Measurements from ENCODE around the gene SLC17A5.

DNA sequence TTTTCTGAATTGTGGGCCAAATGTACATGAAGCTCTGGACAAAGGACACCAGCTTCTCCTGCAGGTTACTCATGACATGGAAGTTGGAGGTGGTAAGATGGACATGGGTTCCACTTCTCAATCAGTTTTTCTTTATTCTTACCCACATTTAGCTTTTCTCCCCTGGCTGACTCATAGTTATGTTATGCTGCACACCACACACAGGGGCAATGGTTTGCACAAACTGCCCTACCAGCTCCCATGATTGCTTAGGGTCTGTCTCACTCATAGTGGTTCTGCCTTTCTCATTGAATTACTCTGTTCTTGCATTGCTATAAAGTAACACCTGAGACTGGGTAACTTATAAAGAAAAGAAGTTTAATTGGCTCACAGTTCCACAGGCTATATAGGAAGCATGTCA is 37.7 kb upstream of the SLC17A5 start:
- TF ChIP-seq, protein P1, sequence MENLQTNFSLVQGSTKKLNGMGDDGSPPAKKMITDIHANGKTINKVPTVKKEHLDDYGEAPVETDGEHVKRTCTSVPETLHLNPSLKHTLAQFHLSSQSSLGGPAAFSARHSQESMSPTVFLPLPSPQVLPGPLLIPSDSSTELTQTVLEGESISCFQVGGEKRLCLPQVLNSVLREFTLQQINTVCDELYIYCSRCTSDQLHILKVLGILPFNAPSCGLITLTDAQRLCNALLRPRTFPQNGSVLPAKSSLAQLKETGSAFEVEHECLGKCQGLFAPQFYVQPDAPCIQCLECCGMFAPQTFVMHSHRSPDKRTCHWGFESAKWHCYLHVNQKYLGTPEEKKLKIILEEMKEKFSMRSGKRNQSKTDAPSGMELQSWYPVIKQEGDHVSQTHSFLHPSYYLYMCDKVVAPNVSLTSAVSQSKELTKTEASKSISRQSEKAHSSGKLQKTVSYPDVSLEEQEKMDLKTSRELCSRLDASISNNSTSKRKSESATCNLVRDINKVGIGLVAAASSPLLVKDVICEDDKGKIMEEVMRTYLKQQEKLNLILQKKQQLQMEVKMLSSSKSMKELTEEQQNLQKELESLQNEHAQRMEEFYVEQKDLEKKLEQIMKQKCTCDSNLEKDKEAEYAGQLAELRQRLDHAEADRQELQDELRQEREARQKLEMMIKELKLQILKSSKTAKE (IDR thresholded peaks at IDR 0.05; ENCODE audit: low read depth, poor library complexity, severe bottlenecking): no peak
- TF ChIP-seq SIN3A (IDR thresholded peaks at IDR 0.05; ENCODE audit: low read depth, low read length): no peak
- TF ChIP-seq TCF7 (IDR thresholded peaks at IDR 0.05; ENCODE audit: borderline replicate concordance): no peak
- TF ChIP-seq ATF7 (IDR thresholded peaks at IDR 0.05; ENCODE audit: low read depth): no peak
- TF ChIP-seq, protein P2, sequence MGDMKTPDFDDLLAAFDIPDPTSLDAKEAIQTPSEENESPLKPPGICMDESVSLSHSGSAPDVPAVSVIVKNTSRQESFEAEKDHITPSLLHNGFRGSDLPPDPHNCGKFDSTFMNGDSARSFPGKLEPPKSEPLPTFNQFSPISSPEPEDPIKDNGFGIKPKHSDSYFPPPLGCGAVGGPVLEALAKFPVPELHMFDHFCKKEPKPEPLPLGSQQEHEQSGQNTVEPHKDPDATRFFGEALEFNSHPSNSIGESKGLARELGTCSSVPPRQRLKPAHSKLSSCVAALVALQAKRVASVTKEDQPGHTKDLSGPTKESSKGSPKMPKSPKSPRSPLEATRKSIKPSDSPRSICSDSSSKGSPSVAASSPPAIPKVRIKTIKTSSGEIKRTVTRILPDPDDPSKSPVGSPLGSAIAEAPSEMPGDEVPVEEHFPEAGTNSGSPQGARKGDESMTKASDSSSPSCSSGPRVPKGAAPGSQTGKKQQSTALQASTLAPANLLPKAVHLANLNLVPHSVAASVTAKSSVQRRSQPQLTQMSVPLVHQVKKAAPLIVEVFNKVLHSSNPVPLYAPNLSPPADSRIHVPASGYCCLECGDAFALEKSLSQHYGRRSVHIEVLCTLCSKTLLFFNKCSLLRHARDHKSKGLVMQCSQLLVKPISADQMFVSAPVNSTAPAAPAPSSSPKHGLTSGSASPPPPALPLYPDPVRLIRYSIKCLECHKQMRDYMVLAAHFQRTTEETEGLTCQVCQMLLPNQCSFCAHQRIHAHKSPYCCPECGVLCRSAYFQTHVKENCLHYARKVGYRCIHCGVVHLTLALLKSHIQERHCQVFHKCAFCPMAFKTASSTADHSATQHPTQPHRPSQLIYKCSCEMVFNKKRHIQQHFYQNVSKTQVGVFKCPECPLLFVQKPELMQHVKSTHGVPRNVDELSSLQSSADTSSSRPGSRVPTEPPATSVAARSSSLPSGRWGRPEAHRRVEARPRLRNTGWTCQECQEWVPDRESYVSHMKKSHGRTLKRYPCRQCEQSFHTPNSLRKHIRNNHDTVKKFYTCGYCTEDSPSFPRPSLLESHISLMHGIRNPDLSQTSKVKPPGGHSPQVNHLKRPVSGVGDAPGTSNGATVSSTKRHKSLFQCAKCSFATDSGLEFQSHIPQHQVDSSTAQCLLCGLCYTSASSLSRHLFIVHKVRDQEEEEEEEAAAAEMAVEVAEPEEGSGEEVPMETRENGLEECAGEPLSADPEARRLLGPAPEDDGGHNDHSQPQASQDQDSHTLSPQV (IDR thresholded peaks at IDR 0.05): no peak
